WTC11 (cell line): ENCODE measurements around the gene PAX8.

ENCODE experiments used
- CTCF ChIP-seq: fragments of 200-600 bp; IDR thresholded peaks from 2 replicates; pipeline ENCODE4 v1.8.0; 2022; ENCODE audit warnings: antibody characterized with exemption
- SP1 ChIP-seq: sonication (generic); formaldehyde crosslinking; conservative IDR thresholded peaks from 2 replicates; pipeline ENCODE4 v1.8.1; 2022; ENCODE audit warnings: missing genetic modification reagents

GRCh38 chr2:113253453-113253852 is 25.3 kb downstream of the PAX8 start:
- TF ChIP-seq CTCF, result no peak
- no peak for TF ChIP-seq SP1 (CRISPR knock-in tag)
